ENCODE data around the gene CEP170.
"Not testable (repeated sequence)": the region's sequence is repeated elsewhere in the genome, so short reads cannot be mapped to it uniquely, and the experiment has no call there.

CEP170 gene

GRCh38 chr1:243101551-243102050 is 153.5 kb downstream of the CEP170 start:
- not testable (repeated sequence) for H3K4me1 ChIP-seq (ENCODE audit: insufficient read depth, low read length); H3K4me3 ChIP-seq (ENCODE audit: low read length); H3K9me3 ChIP-seq (ENCODE audit: insufficient read depth, low read depth, low read length); H3K9ac ChIP-seq (ENCODE audit: low read depth, low read length); H3K27ac ChIP-seq (ENCODE audit: low read length); H3K36me3 ChIP-seq (ENCODE audit: insufficient read depth, low read depth, low read length); H3K27me3 ChIP-seq (ENCODE audit: insufficient read depth, low read length)

GRCh38 chr1:243087368-243087767 is 167.7 kb downstream of the CEP170 start:
- not testable (repeated sequence) for H3K36me3 ChIP-seq (ENCODE audit: insufficient read depth, low read depth, low read length); H3K27ac ChIP-seq (ENCODE audit: low read length); H3K4me3 ChIP-seq (ENCODE audit: low read length); H3K9me3 ChIP-seq (ENCODE audit: insufficient read depth, low read depth, low read length); H3K4me1 ChIP-seq (ENCODE audit: insufficient read depth, low read length); H3K9ac ChIP-seq (ENCODE audit: low read depth, low read length); H3K27me3 ChIP-seq (ENCODE audit: insufficient read depth, low read length)
